ENCODE data around the gene RNASEH2C. TPM values are rescaled to one million over a fixed set of nuclear protein-coding genes. Genes with fewer than 3 reads are reported as not detected.
"Not testable (repeated sequence)": the region's sequence is repeated elsewhere in the genome, so short reads cannot be mapped to it uniquely, and the experiment has no call there.

The RNASEH2C gene
- total RNA-seq, 1 donor from 2014 or later, result 38.1 TPM

DNA sequence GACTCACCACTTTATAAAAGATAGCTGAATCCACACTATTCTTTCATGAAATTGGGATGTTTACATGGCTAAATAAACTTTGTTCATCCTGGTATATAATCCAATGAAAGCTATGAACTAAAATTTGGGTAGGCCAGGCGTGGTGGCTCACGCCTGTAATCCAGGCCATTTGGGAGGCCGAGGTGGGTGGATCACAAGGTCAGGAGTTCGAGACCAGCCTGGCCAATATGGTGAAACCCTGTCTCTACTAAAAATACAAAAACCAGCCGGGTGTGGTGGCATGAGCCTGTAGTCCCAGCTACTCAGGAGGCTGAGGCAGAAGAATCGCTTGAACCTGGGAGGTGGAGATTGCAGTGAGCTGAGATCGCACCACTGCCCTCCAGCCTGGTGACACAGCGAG lies 28.8 kb downstream of the RNASEH2C start:
- DNase-seq (ENCODE audit: low read depth, low spot score), result not testable (repeated sequence)

DNA sequence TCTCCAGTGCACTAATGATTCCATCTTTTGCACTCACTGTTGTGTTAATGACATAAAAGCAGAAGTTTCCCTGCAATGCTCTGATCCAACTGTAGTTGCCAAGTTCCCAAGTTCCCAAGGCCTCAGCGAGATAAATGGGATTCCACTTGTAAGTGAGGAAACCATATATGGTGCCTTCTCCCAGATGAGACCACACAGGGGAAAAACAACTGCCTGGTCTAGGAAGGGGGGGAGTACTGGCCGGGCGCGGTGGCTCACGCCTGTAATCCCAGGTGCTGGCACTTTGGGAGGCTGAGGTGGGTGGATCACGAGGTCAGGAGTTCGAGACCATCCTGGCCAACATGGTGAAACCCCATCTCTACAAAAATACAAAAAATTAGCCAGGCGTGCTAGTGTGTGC lies 34.6 kb downstream of the RNASEH2C start:
- no peak for DNase-seq (ENCODE audit: low read depth, low spot score)

DNA sequence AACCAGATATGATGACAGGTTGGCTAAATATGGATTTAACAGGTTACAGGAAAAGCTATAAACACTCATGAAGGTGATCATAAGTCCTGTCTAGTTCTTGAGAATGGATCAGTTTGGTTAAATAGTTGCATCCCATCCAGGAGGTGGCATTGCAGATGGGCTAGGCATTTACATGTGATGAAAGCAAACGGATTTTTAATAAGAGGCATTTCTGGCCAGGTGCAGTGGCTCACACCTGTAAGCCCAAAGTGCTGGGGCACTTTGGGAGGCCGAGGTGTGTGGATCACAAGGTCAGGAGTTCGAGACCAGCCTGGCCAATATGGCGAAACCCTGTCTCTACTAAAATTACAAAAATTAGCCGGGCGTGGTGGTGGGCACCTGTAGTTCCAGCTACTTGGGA lies 37.1 kb downstream of the RNASEH2C start:
- DNase-seq (ENCODE audit: low read depth, low spot score), result not testable (repeated sequence)

DNA sequence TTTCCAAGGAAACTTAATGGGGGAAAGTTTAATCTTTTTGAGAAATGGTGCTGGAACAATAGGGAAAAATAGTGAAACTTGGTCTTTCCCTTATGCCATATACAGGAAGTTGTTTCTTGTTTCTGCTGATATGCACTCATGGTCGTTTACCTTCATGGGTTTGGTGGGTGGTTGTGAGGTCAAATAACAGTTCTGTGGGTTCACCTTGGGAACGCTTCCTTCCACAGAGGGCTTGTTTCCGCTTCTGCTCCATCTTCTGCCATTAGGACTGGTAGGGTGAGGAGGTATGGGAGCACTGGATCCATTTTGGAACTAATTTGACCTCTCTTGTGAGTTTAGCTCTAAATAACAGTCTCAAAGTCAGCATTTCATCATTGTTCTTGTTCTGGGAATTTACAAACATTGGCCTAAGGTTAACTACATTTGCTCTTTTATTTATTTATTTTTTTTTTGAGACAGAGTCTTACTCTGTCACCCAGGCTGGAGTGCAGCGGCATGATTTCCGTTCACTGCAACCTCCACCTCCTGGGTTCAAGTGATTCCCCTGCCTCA lies 40.3 kb downstream of the RNASEH2C start:
- DNase-seq (ENCODE audit: low read depth, low spot score), result no peak

DNA sequence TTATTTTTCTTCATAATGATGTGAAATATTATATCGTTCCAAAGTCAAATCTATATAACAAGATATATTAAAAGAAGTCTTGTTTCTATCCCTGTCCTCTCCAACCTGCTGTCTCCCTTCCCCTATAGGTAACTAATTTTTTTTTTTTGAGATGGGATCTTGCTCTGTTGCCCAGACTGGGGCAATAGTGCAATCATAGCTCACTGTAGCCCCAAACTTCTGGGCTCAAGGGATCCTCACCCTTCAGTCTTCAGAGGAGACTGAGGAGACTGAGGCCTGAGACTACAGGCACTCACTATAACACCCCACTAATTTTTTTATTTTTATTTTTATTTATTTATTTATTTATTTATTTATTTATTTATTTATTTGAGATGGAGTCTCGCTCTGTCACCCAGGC lies 47.6 kb downstream of the RNASEH2C start:
- DNase-seq (ENCODE audit: low read depth, low spot score), result no peak

DNA sequence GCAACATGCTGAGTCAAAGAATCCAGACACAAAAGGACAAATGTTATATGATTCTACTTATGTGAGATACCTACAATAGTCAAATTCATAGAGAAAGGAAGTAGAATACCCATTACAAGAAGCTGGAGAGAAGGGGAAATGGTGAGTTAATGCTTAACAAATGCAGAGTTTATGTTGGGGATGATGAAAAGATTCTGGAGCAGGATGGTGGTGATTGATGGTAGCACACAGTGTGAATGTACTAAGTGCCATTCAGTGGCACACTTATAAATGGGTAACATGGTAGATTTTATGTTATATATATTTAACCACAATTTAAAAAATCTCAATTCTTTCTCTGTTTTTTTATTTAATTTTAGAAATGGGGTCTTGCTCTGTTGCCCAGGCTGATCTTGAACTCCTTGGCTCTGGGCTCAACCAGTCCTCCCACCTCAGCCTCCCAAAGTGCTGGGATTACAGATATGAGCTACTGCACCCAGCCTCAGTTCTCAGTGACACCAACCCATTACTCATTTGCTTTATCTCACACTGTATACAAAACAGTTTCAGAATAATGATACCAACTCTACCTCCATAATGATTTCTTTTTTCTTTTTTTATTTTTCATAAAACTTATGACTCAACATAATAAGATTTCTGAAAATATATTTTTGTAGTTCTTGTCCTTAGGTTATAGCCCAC lies 48.3 kb downstream of the RNASEH2C start:
- DNase-seq (ENCODE audit: low read depth, low spot score), result no peak

Other genes starting within 250 kb of the RNASEH2C start
- 4,401 and 5,456 TPM in 2 replicates for gene MALAT1, start 221.8 kb downstream of the RNASEH2C start, total RNA-seq
- gene SCYL1, start 195.7 kb downstream of the RNASEH2C start, total RNA-seq, result 60.9 and 77.9 TPM in 2 replicates
- gene LTBP3, start 162.4 kb downstream of the RNASEH2C start, total RNA-seq, result 19.4 and 23.1 TPM in 2 replicates
- gene ZNRD2, start 150.3 kb downstream of the RNASEH2C start, total RNA-seq, result 50.5 and 52.6 TPM in 2 replicates
- 23.3 and 24.7 TPM in 2 replicates for gene FAM89B, start 148.3 kb downstream of the RNASEH2C start, total RNA-seq
- 39.5 and 43.5 TPM in 2 replicates for gene EHBP1L1, start 144.7 kb downstream of the RNASEH2C start, total RNA-seq
- gene KCNK7, start 125.0 kb downstream of the RNASEH2C start, total RNA-seq, result 0.04 and 0.13 TPM in 2 replicates
- gene MAP3K11, start 106.6 kb downstream of the RNASEH2C start, total RNA-seq, result 69.9 and 91.4 TPM in 2 replicates
- gene PCNX3, start 105.0 kb downstream of the RNASEH2C start, total RNA-seq, result 14.3 and 17.7 TPM in 2 replicates
- gene SIPA1, start 82.7 kb downstream of the RNASEH2C start, total RNA-seq, result 45.3 and 63.5 TPM in 2 replicates
- gene RELA, start 57.9 kb downstream of the RNASEH2C start, total RNA-seq, result 20.0 and 22.5 TPM in 2 replicates
- 35.5 and 37.7 TPM in 2 replicates for gene KAT5, start 8.5 kb downstream of the RNASEH2C start, total RNA-seq
- gene AP5B1, start 60.2 kb upstream of the RNASEH2C start, total RNA-seq, result 7.6 and 8.6 TPM in 2 replicates
- not detected in 2 replicates for gene OVOL1, start 66.3 kb upstream of the RNASEH2C start, total RNA-seq
- gene SNX32, start 113.2 kb upstream of the RNASEH2C start, total RNA-seq, result 0.14 and 0.79 TPM in 2 replicates
- 1,363 and 1,402 TPM in 2 replicates for gene CFL1, start 137.4 kb upstream of the RNASEH2C start, total RNA-seq
- 50.7 and 52.8 TPM in 2 replicates for gene MUS81, start 139.6 kb upstream of the RNASEH2C start, total RNA-seq
- 23.9 and 32.8 TPM in 2 replicates for gene EFEMP2, start 152.0 kb upstream of the RNASEH2C start, total RNA-seq
- gene CTSW, start 159.0 kb upstream of the RNASEH2C start, total RNA-seq, result 0.07 TPM in 1 of 2 replicates, not detected in the other
- gene FIBP, start 167.7 kb upstream of the RNASEH2C start, total RNA-seq, result 152 and 229 TPM in 2 replicates
- gene CCDC85B, start 169.9 kb upstream of the RNASEH2C start, total RNA-seq, result 105 and 129 TPM in 2 replicates
- gene FOSL1, start 179.6 kb upstream of the RNASEH2C start, total RNA-seq, result 11.5 and 16.4 TPM in 2 replicates
- gene C11orf68, start 198.3 kb upstream of the RNASEH2C start, total RNA-seq, result 15.2 and 17.3 TPM in 2 replicates
- 150 and 187 TPM in 2 replicates for gene DRAP1, start 198.6 kb upstream of the RNASEH2C start, total RNA-seq
- not detected in 2 replicates for gene TSGA10IP, start 224.7 kb upstream of the RNASEH2C start, total RNA-seq
- gene SART1, start 240.9 kb upstream of the RNASEH2C start, total RNA-seq, result 52.8 and 60.4 TPM in 2 replicates

Data from pulmonary artery endothelial cell (primary cell).